Hepatic stellate cell (primary cell): Measurements from ENCODE around the gene CCR2.
"Not testable (repeated sequence)": the region's sequence is repeated elsewhere in the genome, so short reads cannot be mapped to it uniquely, and the experiment has no call there.

Experiments
- DNase-seq: peaks from one replicate; pipeline ENCODE4 v3.0.0; 2011; ENCODE audit warnings: low spot score

CCR2 gene

GRCh38 chr3:46353647-46354410 lies at the start of gene CCR2:
TSS of gene CCR2 (plus strand) at chr3:46354111. CDS start at chr3:46357528, 3,417 bp downstream.
- no peak for DNase-seq

DNA sequence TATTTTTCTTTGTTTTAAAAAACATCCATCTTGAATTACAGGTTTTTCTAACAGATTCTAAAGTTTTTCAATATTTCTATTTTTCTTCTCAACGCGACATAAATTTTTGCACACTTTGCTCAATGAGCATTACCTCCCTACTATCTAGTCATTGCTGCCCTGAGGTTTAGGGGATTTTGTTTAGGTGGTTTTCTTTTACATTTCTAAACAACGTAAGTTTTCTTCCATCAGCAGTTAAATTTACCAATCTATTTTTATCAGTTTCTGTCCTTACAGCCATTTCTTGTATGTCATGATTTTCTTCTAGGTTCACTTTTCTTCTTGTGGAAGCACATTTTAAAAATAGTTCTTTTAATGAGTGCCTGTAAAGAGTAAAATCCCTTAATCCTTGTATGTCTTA lies 49.2 kb upstream of the CCR2 start:
- DNase-seq: no peak

DNA sequence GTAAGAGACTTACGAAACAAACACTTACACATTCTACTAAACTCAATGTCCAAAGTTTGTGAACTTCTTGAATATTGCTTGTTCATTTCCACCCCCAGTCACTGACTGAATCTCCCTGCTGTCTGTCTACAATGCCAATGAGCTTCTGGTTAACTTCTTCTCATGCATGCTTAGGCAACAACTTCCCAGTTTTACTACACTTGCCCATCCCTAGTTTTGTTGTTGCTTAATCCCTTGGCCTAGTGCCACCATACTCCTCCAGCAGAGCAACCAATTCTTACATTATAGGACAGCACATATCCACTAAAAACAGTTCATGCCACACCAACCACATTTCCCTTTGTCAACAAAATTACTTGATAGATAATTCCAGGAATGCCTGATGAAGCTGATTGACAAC lies 40.9 kb upstream of the CCR2 start:
- DNase-seq: no peak

DNA sequence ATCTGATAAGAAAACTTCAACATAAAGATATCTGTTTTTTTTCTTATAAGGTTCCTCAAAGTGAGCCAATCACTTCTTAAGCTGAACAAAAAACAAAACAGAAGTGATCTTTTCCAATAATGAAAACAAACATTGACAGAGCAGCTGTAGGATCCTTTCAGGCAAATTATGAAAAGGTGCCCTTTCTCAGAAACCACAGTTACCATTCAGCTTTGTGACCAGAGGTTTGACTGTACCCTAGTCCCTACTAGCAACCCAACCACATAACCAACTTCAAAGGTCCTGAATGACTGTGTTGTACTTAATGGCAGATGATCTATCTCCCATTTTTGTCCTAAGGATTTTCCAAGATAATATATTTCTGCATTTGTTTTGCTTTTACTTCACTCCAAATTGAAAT lies 39.4 kb upstream of the CCR2 start:
- DNase-seq: no peak

GRCh38 chr3:46316206-46316605 lies 37.7 kb upstream of the CCR2 start:
- DNase-seq: no peak

- no peak for DNase-seq
Observed at GRCh38 chr3:46318207-46318927, 35.5 kb upstream of the CCR2 start.

DNA sequence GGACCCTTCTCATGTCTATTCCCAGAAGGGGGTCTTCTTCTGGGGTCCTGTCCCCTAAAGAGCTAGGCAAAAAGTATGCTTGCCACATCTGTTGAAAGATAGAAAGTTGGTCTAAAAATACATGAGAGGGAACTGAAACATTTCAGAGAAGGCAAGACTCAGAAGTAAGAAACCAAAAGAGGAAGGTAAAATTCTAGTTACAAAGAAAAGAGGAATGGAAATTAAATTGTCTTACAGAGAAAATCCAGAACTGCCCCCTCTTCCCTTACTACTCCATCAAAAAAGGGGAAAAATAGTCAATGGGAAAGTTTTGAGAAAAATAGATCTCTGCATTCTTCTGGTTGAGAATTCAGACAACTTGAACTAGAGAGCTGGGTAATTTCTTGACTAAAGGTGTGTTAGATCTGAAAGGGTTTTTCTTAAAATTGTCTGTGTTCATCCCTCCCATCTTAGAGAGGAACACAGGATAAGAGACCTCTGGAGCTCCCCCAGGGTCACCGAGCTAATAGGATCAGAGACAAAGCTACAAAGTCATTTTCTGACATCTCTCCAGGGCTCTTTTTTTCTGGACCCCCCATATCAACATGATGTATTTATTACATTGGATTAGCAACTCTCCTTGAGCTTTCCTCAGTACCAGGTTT lies 32.3 kb upstream of the CCR2 start:
- DNase-seq: no peak

DNA sequence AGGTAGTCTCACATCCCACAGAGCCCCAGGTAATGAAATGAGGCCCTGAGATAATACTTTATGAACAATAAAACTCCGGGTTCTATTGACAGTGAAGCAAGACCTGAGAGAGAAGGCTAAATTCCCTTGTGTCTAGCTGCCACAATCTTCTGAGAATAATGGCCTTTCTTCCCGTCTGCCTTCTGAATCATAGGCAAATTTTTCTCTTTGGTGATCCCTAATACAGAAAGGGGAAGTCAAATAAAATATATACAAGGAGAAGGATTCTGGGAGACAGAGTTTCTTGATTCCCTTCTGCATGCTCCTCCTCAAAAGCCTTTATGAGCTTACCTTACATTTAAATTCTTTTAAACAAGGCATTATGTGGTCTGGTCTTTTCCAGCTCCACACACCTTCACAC lies 29.9 kb upstream of the CCR2 start:
- DNase-seq: no peak

GRCh38 chr3:46325645-46326300 lies 28.1 kb upstream of the CCR2 start:
- no peak for DNase-seq

GRCh38 chr3:46330676-46331075 lies 23.2 kb upstream of the CCR2 start:
- DNase-seq: not testable (repeated sequence)

DNA sequence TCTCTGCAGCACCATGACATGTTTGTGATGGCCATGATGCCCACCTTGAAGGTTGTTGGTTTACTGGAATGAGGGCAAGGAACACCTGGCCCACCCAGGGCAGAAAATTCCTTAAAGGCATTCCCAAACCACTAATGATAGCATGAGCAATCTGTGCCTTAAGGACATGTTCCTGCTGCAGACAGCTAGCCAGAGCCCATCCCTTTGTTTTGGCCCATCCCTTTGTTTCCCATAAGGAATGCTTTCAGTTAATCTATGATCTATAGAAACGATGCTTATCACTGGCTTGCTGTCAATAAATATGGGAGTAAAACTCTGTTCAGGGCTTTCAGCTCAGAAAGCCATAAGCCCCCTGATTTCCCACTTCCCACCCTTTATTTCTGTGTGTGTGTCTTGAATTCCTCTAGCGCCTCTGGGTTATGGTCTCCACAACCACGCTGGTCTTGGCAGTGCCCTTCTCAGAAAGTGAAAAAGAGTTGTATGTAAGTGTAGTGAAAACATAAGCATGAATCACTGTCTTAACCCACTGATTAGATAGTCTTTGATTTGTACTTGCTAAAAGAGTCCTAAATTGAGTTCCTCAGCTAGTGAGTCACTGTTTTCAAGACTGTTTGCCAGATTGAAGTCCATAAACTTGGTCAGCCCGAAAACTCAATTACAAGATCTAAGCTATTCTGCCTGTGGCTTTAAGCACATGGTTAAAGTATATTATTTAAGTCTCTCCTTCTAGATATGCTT lies 19.0 kb upstream of the CCR2 start:
- no peak for DNase-seq

DNA sequence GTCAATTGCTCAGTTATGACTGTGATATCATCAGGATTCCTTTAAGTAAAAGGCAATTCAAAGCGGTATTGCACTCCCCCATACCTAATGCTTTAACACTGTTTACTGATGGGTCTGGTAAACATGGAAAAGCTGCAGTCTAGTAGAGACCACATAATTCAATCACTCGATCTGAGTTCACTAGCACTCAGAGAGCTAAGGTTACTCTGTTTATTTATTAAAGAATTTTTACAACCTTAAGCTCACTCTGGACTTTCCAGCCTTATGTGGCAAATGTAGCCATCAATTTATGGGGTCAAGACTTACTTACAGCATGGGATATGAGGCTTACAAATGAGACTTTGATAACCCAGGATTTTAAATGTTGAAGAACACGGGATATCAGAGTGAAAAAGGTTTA lies 18.4 kb upstream of the CCR2 start:
- DNase-seq: no peak

DNA sequence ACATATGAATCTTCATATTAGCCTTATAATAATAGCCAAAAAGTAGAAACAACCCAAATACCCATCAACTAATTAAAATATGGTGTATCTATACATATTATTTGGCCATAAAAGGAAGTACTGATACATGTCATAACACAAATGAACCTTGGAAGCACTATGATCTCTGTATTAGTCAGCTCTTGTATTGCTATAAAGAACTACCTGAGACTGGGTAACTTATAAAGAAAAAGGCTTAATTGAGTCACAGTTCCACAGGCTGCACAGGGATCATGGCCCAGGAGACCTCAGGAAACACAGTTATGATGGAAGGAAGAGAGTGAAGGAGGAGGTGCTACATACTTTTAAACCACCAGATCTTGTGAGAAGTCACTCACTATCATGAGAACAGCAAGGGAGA lies 16.0 kb upstream of the CCR2 start:
- no peak for DNase-seq

- DNase-seq: no peak
Observed at GRCh38 chr3:46338840-46339239, 15.1 kb upstream of the CCR2 start.

DNA sequence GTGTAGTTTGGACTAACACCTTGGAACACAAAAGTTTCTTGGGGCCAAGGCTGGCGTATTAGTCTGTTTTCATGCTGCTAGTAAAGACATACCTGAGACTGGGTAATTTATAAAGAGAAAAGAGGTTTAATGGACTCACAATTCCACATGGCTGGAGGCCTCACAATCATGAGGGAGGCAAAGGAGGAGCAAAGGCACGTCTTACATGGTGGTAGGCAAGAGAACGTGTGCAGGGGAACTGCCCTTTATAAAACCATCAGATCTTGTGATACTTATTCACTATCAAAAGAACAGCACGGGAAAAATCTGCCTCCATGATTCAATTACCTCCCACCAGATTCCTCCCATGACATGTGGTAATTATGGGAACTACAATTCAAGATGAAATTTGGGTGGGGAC lies 9.4 kb upstream of the CCR2 start:
- no peak for DNase-seq

DNA sequence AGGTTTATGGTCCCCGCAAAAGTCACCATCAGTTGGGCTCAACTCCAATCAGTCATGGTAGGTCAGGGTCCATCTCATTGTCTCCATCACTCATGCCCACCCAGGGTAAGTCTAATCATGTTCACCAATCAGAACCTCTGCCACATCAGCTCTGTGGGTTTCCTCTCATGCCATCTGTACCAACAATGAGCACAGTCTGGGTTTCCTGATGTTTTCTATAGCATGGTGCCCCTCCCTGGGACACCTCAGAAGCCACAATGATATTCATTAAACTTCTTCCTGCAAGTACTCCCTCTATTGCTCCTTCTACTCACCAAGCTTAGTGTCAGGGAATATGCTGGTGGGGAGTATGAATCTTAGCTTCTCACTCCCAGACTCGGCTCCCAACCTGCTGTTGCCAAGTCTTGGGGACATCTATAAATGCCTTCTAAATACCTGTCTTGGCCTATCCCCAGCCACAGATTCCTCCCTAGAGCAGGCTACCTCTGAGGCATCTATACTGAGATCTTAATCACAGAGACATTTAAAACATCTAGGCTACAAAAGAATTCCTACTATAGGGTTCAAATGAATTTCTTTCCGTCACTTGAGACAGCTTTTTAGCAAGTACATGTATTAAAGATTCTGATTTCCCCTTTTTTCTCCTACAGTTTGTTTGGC lies 5.0 kb upstream of the CCR2 start:
- DNase-seq: no peak

DNA sequence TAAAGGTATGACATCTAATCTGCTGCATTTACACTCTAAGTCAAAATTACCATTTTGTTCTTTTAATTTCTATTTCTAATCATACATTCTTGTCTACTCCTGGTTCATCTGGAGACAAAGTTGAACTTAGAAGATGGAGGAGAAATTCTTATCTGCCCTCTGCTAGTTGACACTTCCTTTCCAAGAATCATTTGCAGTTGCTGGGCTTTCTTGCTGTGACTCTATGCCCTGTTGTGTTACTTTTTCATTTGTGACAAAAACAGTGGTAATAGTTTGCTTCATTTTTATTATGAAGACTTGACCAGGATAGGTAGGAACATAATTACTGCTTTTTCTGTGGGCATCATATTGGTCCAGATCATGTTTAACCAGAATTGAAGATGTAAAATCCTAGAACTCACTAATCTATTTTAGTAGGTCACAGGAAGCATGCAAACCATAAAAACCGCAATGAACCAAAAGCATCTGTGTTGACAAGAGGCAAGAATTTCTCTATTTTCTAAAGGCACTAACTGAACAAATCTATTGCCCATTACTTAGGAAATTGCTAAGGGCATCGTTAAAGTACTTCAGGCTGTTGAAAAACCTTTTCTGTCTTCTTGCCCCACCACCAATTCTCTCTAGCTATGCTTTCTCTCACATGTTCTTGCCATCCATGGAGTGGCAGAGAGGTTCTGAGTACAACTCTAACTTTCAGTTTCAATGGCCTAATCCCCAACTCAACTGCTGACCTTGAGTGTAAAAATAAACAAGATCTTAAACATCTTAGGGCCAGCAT lies 4.2 kb upstream of the CCR2 start:
- no peak for DNase-seq

DNA sequence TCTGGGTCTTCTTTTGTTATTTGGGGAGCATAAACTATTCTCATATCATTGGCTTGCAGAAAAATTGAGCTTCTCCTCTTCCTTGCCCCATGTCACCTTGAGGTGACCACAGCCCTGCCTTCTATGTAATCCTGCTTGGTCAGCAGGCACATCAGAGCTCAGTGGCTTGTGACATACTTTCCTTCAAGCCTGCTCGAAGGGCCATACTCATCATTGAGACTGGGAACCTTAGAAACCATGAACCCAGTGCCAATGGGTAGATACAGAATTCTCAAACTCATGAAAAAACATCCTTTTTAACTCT lies 3.7 kb upstream of the CCR2 start:
- no peak for DNase-seq

- DNase-seq: no peak
Observed at GRCh38 chr3:46351646-46352045, 2.3 kb upstream of the CCR2 start.

- DNase-seq: no peak
Observed at GRCh38 chr3:46353090-46353489, 821 bp upstream of the CCR2 start.

DNA sequence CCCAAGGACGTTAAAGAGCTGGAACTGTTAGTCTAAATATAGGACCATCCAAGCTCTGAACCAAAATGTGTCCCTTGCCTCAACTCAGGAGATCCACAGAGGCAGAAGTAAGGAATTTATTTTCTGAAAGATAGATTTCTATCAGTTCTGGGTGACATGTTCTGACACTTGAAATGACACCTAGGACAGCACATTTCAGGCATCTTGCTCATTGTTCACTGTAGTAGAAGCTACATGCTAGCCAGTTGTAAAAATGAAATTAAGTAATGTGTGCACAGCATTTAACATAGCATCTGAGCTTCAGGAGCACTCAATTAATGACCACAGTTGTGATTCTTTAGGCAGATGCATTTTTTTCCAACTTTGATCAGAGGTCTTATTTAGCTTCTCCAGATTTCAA lies 567 bp downstream of the CCR2 start:
- no peak for DNase-seq
